ENCODE results near the gene HBG1.
A peak's percentile ranks its signal among the peaks of the same experiment; 100 is the strongest.

HBG1 gene

DNA sequence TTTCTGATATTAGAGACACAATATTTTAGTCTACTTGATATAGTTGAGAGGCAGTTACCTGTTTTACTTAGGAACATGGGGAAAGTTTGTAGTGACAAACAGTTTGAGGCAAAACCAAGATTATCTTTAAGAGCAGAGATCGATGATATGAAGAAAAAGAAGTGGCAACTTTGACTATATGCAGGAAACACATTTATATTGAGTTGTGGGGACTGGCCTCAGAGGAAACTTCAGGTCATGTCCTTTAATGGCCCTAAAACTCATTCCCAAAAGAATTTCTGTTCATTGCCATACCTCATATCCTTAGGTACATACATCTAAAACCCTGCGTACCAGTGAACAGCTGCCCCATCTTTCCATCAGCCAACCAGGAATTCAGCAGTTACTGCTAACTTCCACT, 4.5 kb downstream of the HBG1 start:
- DNase-seq = no peak

DNA sequence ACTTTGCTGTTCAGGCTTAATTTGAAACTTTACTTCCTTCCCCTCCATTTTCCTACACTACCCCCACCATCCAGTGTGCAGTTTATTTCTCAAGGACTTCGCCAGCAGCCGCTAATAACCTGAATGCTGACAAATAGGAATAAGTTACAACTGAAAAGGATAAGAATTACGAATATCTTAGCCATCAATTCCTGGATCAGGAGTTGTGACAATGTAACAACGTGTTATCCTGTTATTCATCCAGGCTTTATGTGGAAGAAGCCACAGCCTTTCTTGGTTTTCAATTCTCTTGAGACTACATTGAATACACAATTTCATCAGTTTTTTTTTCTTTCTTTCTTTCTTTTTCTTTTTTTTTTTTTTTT, 5.9 kb downstream of the HBG1 start:
- no peak for DNase-seq

DNA sequence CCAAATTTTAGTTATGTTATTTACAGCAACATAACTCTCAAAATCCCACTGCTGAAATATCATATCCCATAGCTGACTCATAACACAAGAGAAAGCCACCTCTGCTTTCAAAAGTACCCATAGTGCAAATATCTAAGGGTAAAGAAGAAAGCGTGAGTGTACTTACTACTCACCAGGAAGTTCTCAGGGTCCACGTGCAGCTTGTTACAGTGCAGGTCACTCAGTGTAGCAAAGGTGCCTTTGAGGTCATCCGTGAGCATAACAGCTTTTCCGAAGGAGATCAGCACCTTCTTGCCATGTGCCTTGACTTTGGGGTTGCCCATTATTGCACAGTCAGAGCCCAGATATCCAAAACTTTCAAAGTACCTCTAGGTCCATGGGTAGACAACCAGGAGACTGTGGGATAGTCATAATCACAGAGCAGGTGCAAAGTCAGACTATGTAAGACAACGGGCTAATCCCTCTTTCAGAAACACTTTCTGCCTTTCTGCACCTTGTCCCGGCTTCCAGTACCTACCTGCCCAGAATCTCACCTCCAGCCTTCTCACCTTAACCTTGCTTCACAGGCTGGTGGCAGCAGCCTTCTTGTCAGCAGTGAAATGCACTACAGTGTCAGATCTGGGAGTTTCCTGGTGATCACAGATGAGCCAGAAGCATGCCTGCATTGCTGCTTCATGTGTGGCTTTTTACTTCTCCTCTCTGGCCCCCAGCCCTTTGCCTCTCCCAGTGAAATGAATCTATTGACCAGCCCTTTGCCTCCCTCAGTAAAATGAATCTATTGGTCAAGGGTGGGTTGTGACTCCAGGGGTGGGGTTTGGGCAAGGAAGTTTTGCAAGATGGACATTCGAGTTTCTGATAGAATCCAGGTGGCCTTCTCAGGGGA, 6.5 kb downstream of the HBG1 start:
- no peak for DNase-seq

DNA sequence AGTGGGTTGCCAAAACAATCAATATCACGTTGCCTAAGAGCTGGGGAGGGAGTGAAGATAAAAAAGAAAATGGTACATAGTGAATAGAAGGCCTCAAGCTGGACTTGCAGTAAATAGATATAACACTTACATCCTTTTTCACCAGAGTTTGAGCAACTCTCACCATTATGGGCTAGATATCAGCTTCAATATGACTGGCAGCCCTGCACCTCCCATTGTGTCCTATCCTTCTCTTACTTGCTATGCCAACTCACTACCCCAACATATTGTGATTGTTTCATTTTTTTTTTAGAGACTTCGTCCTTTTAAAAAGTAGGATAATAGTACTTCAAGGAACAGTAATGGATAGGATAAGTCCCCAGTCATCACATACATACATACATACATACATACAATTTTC, 7.4 kb downstream of the HBG1 start:
- no peak for DNase-seq

DNA sequence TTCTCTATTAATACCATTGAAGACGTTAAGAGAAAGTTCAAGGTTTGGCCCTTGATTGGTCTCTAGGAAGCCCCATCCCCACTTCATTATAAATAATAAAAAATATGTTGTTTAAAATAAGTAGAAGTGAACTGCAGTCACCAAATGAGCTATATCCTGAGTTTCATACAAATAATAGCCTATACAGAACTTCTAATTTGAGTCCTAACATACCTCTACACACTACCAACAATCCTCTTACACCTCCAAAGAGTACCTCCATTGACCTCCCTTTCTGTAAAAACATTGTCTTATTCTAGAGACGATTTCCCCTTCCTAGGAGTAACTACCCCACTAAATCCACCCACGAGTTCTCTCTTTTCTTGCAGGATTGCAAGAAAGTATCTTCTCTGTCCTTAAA, 8.2 kb downstream of the HBG1 start:
- no peak for DNase-seq

DNA sequence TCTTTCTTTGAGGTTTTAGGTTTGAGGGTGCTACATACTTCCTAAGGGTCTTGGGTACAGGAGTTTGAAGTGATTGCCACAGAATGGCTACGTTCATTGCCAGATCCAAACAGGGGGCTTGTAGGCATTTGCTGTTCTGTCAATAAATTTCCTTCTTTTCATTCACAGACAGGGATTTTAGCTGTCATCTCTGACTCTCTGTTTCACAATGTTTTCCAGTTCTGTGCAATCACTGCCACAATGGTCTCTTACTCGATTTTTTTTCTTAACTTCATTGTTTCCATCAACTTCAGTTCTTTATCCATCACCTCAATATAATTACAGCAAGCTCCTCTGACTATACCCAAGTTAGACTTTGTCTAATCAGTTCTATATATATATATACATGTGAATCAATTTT, 9.2 kb downstream of the HBG1 start:
- DNase-seq = no peak

DNA sequence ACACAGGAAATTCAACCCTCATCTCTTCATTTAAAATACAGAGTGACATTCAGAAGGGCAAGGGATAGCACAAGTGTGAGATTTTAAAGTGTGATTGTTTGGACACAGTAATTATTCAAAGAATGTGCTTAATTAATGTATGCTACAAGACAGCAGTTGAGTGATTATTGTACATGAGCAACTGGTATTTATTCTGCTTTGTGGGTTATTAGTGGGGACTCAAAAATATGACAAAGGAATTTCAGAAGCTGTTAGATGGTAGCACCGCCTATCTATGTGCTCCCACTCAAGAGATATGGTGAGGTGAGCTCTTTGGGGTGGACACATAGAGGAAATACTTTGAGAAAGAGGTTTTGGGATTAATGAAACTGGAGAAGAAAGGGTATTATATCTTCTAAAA, 9.6 kb downstream of the HBG1 start:
- no peak for DNase-seq

DNA sequence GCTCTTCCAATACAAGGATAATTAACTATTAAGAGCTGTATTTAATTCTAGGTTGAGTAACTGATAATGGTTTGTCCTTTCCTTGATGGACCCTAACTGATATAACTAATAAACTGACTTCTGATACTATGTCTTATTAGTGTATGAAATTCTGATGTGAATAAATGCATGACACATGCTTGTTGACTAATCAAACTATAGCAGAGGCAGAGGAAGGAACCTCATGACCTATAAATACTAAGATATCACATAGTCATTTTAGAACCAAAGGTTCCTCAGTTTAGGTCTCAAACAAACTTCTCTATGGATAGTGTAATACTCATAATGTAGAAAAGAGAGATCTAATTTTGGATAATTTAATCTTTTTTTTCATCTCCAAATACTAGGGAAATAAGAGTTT, 10.6 kb downstream of the HBG1 start:
- DNase-seq = no peak

DNA sequence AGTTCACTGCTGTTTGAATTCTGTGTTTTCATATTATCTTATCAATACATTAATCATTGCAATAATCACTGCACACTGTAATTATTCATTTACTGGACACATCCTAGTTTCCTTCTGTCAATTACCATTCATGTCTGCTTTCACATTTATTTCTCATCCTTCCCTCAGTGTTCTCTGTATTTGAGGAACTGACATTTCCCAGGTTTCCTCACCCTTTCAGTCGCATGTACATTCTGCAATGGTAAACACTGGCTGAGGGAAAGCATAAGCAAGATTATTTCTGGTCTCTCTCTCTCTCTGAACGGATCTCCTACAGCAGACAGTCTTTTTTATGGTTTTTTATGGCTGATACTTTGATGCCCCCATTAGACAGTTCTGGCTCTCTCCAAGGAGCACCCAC, 11.2 kb downstream of the HBG1 start:
- DNase-seq = no peak

DNA sequence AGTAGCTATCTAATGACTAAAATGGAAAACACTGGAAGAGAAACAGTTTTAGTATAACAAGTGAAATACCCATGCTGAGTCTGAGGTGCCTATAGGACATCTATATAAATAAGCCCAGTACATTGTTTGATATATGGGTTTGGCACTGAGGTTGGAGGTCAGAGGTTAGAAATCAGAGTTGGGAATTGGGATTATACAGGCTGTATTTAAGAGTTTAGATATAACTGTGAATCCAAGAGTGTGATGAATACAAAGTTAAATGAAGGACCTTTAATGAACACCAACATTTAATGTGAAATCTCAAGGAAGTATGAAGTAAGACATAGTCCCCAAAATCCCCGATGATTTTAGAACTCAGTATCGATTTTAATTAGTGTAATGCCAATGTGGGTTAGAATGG, 12.2 kb downstream of the HBG1 start:
- no peak for DNase-seq

DNA sequence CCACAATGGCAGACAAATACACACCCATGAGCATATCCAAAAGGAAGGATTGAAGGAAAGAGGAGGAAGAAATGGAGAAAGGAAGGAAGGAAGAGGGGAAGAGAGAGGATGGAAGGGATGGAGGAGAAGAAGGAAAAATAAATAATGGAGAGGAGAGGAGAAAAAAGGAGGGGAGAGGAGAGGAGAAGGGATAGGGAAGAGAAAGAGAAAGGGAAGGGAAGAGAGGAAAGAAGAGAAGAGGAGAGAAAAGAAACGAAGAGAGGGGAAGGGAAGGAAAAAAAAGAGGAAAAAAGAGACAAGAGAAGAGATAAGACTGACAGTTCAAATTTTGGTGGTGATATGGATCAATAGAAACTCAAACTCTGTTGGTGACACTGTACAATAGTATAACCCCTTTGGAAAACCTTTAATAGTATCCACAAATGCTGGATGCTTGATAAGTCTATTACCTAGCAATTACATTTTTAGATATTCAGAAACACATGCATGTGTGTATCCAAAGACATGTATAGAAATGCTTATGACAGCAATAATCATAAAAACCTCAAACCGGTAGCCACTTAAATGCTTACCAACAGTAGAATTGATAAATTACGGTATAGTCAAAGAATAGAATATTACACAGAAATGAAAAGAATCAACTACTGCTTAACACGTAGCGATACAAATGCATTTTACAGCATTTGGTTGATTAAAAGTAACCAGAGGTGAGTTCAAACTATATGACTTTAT, 14.1 kb downstream of the HBG1 start:
- no peak for DNase-seq

DNA sequence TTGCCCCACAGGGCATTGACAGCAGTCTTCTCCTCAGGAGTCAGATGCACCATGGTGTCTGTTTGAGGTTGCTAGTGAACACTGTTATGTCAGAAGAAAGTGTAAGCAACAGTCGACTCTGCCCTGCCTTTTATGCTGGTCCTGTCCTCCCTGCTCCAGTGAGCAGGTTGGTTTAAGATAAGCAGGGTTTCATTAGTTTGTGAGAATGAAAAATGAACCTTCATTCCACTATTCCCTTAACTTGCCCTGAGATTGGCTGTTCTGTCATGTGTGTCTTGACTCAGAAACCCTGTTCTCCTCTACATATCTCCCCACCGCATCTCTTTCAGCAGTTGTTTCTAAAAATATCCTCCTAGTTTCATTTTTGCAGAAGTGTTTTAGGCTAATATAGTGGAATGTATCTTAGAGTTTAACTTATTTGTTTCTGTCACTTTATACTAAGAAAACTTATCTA, 15.2 kb downstream of the HBG1 start, which contains the start of gene HBD:
Gene HBD (minus strand): TSS at position 103 of the 454 bp plus-strand sequence. CDS start 50 bp downstream, at position 53.
- DNase-seq = peak; percentile 64

DNA sequence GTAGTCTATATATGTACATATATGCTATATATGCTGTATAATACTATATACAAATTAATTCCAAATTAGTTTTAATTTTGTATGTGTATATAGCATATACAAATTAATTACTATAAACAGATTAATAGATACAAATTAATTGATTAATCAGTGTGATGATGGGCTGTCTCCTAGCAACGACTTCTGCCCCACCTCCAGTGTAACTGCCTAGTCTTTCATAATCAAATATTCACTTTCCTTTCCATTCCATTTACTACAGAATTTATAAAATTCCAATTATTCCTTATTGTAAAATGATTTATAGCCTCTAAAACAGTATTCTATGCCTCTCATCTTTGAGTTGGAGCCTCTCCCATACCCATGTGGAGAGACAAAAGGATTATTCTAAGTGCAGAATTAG, 16.4 kb downstream of the HBG1 start:
- DNase-seq = no peak

DNA sequence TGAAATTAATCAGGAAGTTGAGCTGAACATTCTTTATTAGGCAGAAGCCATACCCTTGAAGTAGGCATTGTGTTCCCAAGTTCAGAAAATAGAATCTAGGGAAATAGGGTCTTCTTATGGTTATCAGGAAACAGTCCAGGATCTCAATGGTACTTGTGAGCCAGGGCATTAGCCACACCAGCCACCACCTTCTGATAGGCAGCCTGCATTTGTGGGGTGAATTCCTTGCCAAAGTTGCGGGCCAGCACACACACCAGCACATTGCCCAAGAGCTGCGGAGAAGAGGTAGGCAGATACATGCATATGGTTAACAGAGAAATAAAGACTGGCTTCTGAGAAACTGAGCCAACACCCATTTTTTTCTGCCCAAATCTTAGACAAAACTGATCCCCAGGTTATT, 16.8 kb downstream of the HBG1 start:
- no peak for DNase-seq

DNA sequence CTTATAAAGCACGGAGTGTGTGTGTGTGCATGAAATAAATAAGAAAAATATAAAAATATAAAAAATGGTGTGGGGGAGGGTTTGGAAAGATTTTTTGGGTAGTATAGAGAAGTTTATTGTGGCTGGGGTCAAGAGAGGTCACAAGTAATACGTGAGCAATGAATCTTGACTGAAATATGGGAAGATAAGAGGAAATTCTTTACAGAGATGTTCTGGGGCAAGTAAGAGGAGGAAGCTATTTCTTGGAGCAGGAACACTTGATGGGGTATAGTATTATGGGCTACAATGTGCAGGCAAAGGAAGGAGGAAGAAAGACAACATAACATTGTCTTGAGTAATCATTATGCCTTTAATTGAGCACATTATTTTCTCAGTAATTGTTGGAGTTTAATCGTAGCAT, 17.5 kb downstream of the HBG1 start:
- peak; percentile 11 for DNase-seq

DNA sequence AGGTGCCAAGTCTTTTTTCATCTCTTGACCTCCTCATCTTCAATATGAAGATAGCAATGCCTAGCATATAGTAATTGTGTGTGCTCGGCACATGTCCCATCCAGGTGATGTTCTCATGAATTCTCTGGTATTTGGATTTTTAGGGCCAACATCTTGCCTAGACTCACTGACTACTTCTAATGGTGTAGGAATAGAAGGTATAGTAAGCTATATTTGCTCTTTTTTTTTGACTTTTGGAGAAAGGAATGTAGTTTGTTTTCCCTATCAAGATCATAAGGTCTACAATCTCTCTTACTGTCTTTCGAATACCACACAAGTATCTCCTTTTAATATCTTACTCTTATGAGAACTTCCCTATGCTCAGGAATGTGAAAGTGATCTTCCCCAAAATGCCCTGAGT, 18.5 kb downstream of the HBG1 start:
- no peak for DNase-seq

DNA sequence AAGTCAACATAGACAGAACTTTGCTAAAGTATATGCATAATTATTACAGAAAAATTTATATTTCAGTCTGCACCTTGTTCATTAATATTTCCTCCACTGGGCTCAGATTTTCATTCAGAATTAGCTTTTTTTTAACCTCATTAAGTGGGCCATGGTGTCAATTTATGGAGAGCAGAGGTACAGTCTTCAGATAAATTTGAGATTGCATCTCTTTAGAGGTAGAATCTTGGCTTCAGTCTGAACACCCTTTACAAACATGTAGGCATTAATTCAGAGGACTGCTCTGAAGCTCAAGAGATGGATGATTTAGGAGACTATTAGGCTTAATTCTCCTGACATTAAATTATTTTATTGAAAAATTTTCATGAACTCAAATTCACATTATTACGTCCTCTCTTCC, 19.4 kb downstream of the HBG1 start:
- DNase-seq = no peak

DNA sequence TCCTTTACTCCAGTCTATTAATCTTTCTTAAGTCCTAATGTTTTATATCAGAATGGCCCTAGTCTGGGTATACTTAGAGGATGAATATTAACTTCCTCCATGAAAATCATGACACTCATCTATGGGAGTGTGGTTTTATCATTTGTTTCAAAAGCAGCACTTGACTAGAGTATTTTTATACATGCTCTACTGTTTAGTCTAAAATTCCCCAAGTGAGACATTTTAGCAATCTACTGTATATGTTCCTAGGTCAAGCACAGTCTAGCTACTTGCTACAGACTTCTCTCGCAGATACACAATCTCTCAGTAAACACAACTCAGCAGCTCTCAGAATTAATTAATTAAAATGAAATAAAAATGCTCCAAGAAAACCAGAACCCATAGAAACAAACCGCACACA, 19.9 kb downstream of the HBG1 start:
- DNase-seq = no peak

DNA sequence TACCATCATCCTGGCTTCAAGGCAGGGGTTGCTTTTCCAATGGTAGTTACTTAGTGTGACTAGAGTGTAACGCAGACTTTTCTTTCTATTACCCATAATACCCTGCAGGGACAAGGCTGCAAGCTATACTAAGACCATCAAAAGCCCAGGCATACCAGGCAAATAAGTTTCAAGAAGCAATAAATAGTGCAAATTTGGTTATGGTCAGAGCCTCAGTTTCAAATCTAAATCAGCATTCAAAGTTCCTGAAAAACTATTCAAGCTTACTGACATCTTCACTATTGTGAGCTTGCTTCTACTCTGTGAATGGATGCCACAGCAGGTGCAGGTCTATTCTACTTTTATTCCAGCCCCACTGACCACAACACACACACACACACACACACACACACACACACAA, 20.3 kb downstream of the HBG1 start:
- no peak for DNase-seq

DNA sequence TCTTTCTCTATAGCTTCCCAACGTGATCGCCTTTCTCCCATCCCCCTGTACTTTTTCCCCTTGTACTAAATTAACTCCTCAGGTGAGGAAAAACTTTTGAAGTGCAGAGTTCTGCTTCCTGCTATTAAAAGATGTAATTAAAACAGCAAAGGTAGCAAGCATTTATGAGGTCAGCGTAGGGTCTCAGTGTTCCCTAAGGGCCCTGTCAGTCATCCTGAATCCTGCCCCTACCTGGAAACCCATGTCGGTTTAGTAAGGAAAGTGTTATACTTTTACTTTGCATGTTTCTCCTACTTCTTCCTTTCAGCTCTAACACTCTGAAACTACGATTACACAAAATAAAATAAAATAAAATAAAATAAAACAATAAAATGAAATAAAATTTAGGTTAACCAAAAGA, 21.5 kb downstream of the HBG1 start:
- DNase-seq = no peak

DNA sequence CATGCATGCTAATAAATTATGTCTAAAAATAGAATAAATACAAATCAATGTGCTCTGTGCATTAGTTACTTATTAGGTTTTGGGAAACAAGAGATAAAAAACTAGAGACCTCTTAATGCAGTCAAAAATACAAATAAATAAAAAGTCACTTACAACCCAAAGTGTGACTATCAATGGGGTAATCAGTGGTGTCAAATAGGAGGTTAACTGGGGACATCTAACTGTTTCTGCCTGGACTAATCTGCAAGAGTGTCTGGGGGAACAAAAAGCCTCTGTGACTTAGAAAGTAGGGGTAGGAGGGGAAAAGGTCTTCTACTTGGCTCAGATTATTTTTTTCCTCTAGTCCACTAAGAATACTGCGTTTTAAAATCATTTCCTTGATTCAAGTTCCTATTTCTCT, 22.0 kb downstream of the HBG1 start:
- no peak for DNase-seq

DNA sequence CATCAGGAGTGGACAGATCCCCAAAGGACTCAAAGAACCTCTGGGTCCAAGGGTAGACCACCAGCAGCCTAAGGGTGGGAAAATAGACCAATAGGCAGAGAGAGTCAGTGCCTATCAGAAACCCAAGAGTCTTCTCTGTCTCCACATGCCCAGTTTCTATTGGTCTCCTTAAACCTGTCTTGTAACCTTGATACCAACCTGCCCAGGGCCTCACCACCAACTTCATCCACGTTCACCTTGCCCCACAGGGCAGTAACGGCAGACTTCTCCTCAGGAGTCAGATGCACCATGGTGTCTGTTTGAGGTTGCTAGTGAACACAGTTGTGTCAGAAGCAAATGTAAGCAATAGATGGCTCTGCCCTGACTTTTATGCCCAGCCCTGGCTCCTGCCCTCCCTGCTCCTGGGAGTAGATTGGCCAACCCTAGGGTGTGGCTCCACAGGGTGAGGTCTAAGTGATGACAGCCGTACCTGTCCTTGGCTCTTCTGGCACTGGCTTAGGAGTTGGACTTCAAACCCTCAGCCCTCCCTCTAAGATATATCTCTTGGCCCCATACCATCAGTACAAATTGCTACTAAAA, 22.8 kb downstream of the HBG1 start, which contains the start of gene HBB:
Gene HBB (minus strand): TSS at position 340 of the 579 bp plus-strand sequence. CDS start 50 bp downstream, at position 290.
- DNase-seq = no peak

DNA sequence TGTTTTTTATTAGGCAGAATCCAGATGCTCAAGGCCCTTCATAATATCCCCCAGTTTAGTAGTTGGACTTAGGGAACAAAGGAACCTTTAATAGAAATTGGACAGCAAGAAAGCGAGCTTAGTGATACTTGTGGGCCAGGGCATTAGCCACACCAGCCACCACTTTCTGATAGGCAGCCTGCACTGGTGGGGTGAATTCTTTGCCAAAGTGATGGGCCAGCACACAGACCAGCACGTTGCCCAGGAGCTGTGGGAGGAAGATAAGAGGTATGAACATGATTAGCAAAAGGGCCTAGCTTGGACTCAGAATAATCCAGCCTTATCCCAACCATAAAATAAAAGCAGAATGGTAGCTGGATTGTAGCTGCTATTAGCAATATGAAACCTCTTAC, 24.2 kb downstream of the HBG1 start:
- DNase-seq = no peak
